ENCODE measurements around the gene ZNF365.
"Not testable (repeated sequence)": the region's sequence is repeated elsewhere in the genome, so short reads cannot be mapped to it uniquely, and the experiment has no call there.

ZNF365 gene

GRCh38 chr10:62377966-62378365, 3.8 kb downstream of the ZNF365 start:
- no peak for DNase-seq (ENCODE audit: low spot score)

GRCh38 chr10:62378877-62379276, 4.7 kb downstream of the ZNF365 start:
- DNase-seq (ENCODE audit: low spot score) = not testable (repeated sequence)

- DNase-seq (ENCODE audit: low spot score) = peak; percentile 72
Observed at GRCh38 chr10:62379394-62379793, 5.2 kb downstream of the ZNF365 start.

DNA sequence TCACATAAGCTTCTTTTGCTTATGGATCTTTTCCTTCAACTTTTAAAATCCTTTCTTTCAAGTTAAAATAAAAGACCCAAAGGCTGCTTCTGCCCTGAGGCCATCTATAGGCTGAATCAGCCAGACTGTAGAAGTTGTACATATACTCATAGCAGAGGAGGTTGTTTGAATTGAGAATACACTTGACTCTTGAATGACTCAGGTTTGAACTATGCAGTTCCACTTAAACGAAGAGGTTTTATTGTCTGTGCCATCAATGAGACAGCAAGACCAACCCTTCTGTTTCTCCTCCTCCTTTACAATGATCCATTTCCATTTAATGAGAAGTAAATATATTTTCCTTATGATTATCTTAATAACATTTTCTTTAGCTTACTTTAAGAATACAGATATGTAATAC, 5.8 kb downstream of the ZNF365 start:
- DNase-seq (ENCODE audit: low spot score) = no peak

GRCh38 chr10:62381385-62382102, 7.4 kb downstream of the ZNF365 start:
- peak; percentile 57 for DNase-seq (ENCODE audit: low spot score)

- DNase-seq (ENCODE audit: low spot score) = no peak
Observed at GRCh38 chr10:62382831-62383230, 8.7 kb downstream of the ZNF365 start.

GRCh38 chr10:62384057-62384446, 9.9 kb downstream of the ZNF365 start:
- peak; percentile 24 for DNase-seq (ENCODE audit: low spot score)

DNA sequence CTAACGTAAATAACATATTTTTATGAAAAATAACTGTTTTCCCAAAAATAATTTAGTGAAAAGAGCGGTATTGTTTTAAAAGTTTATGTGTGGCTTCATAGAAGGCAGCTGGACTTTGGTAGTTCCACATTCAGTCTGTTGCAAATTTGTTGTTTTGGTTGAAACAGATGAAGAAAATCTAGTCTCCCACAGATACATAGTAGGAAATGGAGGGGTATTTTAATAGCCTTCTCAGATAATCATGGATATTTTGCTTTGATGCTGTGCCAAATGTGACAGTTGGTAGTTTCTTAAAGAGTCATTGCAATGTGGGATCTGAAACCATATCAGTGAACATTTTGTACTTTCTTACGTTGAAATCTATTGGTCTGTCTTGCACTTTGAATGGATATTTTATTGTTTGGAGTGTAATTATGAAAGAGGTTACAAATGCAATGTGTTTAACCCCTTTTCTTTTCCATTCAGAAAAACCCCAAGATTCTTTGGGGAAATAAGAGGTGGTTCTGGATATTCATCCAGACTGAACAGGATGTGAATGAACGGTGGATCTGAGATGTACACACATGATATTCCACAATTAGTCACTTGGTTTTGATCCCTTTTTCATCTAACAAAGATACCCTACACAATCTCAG, 10.4 kb downstream of the ZNF365 start:
- DNase-seq (ENCODE audit: low spot score) = no peak

GRCh38 chr10:62386356-62387320, 12.5 kb downstream of the ZNF365 start:
- DNase-seq (ENCODE audit: low spot score) = no peak

DNA sequence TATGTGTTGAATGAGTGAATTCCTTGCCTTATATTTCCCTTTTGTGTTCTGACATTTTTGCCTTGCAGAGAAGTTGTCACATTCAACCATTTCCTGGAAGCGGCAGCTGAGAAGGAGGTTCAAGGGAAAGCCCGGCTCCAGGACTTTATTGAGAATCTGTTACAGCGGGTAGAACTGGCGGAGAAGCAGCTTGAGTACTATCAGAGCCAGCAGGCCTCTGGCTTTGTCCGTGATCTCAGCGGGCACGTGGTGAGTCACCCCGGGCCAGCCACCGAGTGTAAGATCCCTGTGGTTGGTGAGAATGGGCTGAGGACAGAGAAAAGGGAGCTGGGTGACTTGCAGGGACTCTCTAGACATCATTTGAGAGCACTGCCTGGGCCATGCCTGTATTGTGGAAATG, 14.2 kb downstream of the ZNF365 start:
- DNase-seq (ENCODE audit: low spot score) = peak; percentile 64

- DNase-seq (ENCODE audit: low spot score) = no peak
Observed at GRCh38 chr10:62390497-62391176, 16.5 kb downstream of the ZNF365 start.

DNA sequence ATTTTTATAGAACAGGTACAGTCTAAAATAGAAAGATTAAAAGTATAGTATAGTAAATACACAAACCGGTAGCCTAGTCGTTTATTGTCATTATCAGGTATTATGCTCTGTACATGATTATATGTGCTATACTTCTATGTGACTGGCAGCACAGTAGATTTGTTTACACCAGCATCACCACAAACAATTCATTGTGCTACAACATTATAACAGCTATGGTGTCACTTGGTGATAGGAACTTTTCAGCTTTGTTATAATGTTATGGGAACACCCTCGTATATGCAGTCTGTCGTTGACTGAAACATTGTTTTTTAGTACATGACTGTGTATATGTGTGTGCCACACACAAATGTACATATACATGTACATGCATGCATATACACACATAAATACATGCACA, 19.1 kb downstream of the ZNF365 start:
- DNase-seq (ENCODE audit: low spot score) = no peak

DNA sequence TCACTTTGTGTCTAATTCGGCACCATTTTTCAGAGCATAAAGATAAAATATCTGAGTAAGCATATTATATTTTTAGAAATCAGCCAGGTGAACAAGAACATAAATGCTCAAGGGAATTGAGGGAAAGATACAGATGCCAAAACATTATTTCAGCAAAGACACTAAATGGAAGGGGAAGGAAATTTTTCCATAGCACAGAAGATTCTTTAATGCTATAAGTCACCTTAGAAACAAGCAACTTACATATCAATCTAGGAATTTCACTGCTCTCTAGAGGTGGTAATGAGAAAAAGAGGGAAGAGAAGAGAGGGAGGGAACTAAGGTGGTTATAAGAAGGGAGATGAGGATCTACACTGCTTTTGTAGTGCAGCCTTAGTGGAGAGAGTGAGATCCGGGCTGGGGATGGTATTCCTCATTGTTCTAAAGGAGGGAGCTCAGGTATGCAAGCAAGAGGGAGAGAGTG, 20.4 kb downstream of the ZNF365 start:
- no peak for DNase-seq (ENCODE audit: low spot score)

GRCh38 chr10:62395892-62396291, 21.7 kb downstream of the ZNF365 start:
- DNase-seq (ENCODE audit: low spot score) = peak; percentile 33

DNA sequence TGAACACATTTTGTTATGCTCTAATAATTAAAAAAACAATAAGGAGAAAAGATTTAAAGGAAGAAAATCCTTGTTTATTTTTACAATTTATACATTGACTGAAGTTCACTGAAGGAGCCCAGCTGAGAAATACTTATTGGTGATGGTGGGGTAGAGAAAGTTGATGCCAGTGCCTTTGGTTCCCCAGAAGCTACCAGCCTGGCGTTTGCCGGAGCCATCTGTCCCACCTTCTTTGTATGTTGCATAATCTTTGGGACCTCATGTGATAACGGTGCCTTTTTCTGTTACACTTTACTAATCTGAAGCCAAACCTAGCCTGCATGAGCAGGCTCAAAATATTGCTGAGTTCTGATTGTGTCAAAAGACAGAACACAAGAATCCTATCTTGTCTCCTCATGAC, 22.7 kb downstream of the ZNF365 start:
- peak; percentile 30 for DNase-seq (ENCODE audit: low spot score)

- DNase-seq (ENCODE audit: low spot score) = no peak
Observed at GRCh38 chr10:62399211-62399610, 25.0 kb downstream of the ZNF365 start.

GRCh38 chr10:62402508-62402907, 28.3 kb downstream of the ZNF365 start:
- DNase-seq (ENCODE audit: low spot score) = no peak

DNA sequence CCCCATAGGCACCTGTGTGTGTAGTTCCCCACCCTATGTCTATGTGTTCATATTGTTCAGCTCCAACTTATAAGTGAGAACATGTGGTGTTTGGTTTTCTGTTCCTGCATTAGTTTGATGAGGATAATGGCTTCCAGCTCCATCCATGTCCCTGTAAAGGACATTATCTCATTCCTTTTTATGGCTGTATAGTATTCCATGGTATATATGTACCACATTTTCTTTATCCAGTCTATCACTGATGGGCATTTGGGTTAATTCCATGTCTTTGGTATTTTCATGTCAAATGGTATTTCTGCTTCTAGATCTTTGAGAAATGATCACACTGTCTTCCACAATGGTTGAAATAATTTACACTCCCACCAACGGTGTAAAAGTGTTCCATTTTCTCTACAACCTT, 36.4 kb downstream of the ZNF365 start:
- not testable (repeated sequence) for DNase-seq (ENCODE audit: low spot score)

DNA sequence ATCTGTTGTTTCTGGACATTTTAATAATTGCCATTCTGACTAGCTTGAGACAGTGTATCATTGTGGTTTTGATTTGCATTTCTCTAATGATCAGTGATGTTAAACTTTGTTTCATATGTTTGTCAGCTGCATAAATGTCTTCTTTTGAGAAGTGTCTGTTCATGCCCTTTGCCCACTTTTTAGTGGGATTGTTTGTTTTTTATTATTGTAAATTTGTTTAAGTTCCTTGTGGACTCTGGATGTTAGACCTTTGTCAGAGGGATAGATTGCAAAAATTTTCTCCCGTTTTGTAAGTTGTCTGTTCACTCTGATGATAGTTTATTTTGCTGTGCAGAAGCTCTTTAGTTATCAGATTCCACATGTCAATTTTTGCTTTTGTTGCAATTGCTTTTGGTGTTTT, 36.8 kb downstream of the ZNF365 start:
- DNase-seq (ENCODE audit: low spot score) = not testable (repeated sequence)

DNA sequence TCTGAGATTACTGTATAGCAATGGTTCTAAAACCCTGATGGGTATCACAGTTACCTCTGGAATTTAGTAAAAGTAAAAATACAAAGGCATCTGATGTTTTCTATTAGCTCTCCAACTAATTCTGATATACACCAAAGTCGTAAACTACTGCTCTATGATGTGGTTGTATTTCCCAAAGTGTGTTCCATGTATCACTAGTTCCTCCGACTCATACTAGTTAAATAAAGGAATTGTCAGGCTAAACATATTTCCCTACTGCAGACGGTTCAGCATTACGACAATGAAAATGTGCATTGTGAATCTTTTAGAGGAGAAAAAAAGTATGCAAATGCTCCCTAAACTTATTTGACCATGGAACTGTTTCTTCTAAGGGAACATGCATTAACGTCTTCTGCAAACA, 38.9 kb downstream of the ZNF365 start:
- DNase-seq (ENCODE audit: low spot score) = no peak

DNA sequence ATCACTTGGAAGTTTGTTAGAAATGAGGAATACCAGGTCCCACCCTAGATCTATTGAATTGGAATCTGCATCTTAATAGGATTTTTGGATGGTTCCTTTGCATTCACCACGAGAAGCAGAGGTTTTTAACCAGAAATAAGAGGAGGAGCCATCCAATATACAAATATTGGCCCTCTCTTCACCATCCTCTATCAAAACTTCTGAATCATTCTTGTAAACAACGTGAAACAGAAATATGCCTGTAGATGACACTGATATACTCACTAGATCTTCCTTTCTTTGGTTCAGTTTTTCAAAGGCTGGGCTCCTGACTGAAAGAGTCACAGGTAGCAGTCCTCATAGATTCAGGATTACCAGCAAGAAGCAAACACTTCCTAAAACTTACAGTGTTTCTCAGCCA, 39.5 kb downstream of the ZNF365 start:
- no peak for DNase-seq (ENCODE audit: low spot score)

- DNase-seq (ENCODE audit: low spot score) = no peak
Observed at GRCh38 chr10:62414359-62414758, 40.2 kb downstream of the ZNF365 start.

Measured in Ammon's horn (tissue), 1 donor.